Measurements from ENCODE around the gene RGS3. TPM values are rescaled to one million over a fixed set of nuclear protein-coding genes. Genes with fewer than 3 reads are reported as not detected.

The RGS3 gene
- total and polyA plus RNA-seq, 2 donors (not counting 3 experiments of a cell fraction or from before 2014, with no cell fraction given): 356 to 416 TPM

DNA sequence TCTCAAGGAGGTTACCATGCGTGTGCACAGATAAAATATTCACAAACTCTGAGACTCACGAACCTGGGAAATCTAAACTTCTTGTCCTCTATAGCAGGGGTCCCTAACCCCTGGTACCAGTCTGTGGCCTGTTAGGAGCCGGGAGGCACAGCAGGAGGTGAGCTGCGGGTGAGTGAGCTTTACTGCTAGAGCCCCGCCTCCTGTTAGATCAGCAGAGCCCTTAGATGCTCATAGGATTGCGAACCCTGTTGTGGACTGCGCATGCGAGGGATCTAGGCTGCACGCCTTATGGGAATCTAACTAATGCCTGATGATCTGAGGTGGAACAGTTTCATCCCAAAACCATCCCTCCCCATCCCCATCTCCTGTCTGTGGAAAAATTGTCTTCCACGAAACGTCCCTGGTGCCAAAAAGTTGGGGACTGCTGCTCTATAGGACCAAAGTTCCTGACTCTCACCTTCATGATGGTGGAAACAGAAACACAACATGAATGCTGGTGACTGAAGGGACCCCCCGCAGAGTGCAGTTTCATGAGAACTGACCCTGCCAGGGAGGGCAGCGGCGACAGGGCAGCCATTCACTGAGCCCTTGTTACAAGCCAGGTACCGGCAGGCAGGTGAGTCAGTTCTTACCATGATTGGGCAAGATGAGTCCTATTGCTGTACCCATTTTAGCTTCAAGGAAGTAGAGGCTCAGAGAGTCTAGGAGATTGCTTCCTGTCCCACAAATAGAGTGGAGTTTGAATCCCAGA, 181.9 kb downstream of the RGS3 start:
- Histone ChIP-seq H3K9ac (replicated peaks; ENCODE audit: extremely low read depth, insufficient read depth, low read length) (no peak overlapping the region), H3K27me3 (ENCODE audit: control insufficient read depth in 2 of 2, insufficient read depth in 2 of 2, low read length in 2 of 2) (no peaks in the 10 kb centered on the region), H3K4me1 (ENCODE audit: control insufficient read depth, extremely low read depth, insufficient read depth, low read length) (peaks cover 12% of the 10 kb centered on the region), H3K79me2 (ENCODE audit: control insufficient read depth, insufficient read depth, low read length) (no peaks in the 10 kb centered on the region), H3K9me3 (replicated peaks; ENCODE audit: control insufficient read depth, insufficient read depth, low read length) (no peaks in the 10 kb centered on the region), H2AFZ (ENCODE audit: low read depth, low read length) (no peak overlapping the region), H3K27ac (ENCODE audit: insufficient read depth, low read depth, low read length) (no peak overlapping the region), H3K9me1 (replicated peaks; ENCODE audit: control insufficient read depth, extremely low read depth, insufficient read depth, low read length) (no peaks in the 10 kb centered on the region), H3K36me3 (ENCODE audit: control insufficient read depth in 2 of 2, extremely low read depth in 1 of 2, insufficient read depth in 2 of 2, low read length in 2 of 2) (no peaks in the 10 kb centered on the region), H3K4me3 (replicated peaks in 1 of 3; ENCODE audit: insufficient read depth in 1 of 3, low read depth in 1 of 3, low read length in 3 of 3) (no peak overlapping the region), H3K4me2 (ENCODE audit: insufficient read depth, low read length) (no peak overlapping the region), H4K20me1 (replicated peaks; ENCODE audit: control insufficient read depth, extremely low read depth, insufficient read depth, low read length) (no peaks in the 10 kb centered on the region)
- intact Hi-C loops (cut with micrococcal nuclease) (no loop called here), dilution Hi-C loops (cut with MboI; ENCODE audit: extremely low pct_ligation_motif_present, low sequenced_read_pairs) (no loop called here)
- FAIRE-seq: no peak
- CTCF ChIA-PET: no interaction called here
- POLR2A ChIA-PET: no interaction called here
- TF ChIP-seq, protein P1, sequence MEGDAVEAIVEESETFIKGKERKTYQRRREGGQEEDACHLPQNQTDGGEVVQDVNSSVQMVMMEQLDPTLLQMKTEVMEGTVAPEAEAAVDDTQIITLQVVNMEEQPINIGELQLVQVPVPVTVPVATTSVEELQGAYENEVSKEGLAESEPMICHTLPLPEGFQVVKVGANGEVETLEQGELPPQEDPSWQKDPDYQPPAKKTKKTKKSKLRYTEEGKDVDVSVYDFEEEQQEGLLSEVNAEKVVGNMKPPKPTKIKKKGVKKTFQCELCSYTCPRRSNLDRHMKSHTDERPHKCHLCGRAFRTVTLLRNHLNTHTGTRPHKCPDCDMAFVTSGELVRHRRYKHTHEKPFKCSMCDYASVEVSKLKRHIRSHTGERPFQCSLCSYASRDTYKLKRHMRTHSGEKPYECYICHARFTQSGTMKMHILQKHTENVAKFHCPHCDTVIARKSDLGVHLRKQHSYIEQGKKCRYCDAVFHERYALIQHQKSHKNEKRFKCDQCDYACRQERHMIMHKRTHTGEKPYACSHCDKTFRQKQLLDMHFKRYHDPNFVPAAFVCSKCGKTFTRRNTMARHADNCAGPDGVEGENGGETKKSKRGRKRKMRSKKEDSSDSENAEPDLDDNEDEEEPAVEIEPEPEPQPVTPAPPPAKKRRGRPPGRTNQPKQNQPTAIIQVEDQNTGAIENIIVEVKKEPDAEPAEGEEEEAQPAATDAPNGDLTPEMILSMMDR (IDR thresholded peaks at IDR 0.05; ENCODE audit: extremely low read depth in 1 of 2, insufficient read depth in 1 of 2, low read depth in 1 of 2, low read length in 2 of 2): no peak
- TF ChIP-seq EZH2 (IDR thresholded peaks at IDR 0.05; ENCODE audit: borderline replicate concordance, low read depth, low read length, severe bottlenecking): no peak
- no peak for TF ChIP-seq JUN (IDR thresholded peaks at IDR 0.05; ENCODE audit: borderline replicate concordance, insufficient read depth, insufficient read length, low read depth)
- TF ChIP-seq MYC (IDR thresholded peaks at IDR 0.05; ENCODE audit: low read depth, low read length): no peak
- TF ChIP-seq, protein P2, sequence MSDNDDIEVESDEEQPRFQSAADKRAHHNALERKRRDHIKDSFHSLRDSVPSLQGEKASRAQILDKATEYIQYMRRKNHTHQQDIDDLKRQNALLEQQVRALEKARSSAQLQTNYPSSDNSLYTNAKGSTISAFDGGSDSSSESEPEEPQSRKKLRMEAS (IDR thresholded peaks at IDR 0.05; ENCODE audit: insufficient read depth, insufficient read length): no peak
- TF ChIP-seq POLR2AphosphoS5 (IDR thresholded peaks at IDR 0.05; ENCODE audit: insufficient read depth, low read depth, low read length): no peak
- no peak for TF ChIP-seq GATA2 (IDR thresholded peaks at IDR 0.05; ENCODE audit: insufficient read depth, insufficient read length, low read depth, low read length)
- no peak for TF ChIP-seq FOS (IDR thresholded peaks at IDR 0.05; ENCODE audit: borderline replicate concordance, insufficient read depth, low read length)
- no peak for TF ChIP-seq POLR2A (IDR thresholded peaks at IDR 0.05; ENCODE audit: low read depth, low read length)
- no peak for DNase-seq (ENCODE audit: low read depth, low spot score)
- BruUV-seq (replicated peaks): no TSS peak
